Measurements from ENCODE around the gene LCE1D.

The LCE1D gene, protein sequence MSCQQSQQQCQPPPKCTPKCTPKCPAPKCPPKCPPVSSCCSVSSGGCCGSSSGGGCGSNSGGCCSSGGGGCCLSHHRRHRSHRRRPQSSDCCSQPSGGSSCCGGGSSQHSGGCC

DNA sequence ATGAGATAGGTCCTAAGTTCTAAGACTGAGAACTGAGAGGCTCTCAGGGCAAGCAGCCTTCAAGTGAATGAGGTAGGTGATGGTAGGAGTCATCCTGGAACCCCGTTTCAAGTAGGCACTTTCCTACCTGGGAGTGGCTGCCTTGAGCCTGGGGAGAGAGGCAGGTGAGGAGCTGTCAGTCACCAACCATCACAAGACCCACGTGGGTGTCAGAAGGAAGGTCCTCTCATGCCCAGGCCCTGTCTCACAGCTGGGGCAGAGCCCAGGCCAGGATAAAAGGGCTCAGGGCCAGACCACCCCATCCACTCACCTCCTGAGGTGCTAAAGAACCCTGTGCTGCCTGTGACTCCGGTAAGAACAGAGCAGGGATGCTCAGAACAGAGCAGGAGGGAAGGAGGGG, at the start of gene LCE1D:
Gene LCE1D (plus strand): TSS at position 301 of the 400 bp plus-strand sequence. CDS start 1,074 bp downstream, outside the sequence.
- no peak for DNase-seq

DNA sequence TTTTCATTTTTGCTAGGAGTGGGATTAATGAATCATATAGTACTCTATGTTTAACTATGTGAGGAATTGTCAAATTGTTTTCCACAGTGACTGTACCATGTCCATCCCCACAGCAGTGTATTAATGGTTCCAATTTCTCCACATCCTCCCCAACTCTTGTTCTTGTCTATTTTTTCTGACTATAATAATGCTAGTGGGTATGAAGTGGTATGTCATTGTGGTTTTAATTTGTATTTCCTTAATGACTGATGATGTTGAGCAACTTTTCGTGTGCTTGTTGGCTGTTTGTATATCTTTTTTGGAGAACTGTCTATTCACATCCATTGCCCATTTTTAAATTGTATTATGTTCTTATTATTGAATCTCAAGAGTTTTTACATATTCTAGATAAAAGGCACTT, 48.7 kb upstream of the LCE1D start:
- no peak for DNase-seq

DNA sequence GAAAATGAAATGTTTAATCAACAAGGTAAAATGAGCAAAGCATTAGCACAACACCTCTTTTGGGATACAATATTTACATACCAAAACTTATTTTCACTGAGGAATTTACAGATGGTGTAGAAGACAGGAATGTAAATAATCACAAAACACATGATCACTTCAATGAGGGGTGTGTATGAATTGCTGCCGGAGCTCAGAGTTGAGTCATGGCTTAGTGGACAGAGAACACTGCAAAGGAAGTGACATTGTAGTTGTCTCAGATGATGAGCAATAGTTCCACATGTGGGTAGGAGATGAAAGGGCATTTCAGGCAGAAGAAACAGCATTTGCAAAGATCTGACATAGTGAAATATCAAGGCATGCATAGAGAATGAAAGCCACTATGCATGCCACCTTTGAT, 44.3 kb upstream of the LCE1D start:
- DNase-seq, result no peak

DNA sequence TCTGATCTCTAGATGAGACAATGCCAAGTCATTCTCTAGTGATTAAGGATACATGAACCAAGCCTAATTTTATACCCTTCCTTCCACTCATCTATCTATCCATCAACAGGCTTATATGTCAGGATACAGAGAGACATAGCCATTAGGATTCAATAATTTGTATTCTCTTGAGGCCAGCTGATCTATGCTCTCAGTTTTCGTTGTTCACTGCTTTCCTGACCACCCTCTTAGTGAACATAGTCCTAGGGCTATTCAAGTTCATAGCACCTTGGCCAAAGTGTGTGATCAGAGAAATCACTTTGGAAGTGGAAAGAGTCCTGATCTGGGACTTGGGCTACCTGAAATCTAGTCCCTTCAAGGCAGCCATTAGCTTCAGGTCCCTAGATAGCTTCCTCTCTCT, 42.9 kb upstream of the LCE1D start:
- DNase-seq, result no peak

DNA sequence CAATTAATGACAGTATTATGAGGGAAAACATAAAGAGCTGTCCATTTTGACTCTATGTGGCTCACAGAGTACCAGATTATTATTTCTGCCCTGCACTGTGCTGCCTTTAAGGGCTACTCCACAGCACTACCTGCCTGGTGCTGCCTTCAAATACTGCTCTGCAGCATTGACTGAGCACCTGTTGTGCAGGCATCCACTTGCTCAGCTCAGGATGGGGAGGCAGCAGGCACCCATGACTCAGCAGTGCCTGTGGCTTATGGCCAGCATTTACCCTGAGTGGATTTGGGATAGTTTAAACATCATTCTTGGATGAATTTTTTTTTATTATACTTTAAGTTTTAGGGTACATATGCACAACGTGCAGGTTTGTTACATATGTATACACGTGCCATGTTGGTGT, 39.6 kb upstream of the LCE1D start:
- no peak for DNase-seq

DNA sequence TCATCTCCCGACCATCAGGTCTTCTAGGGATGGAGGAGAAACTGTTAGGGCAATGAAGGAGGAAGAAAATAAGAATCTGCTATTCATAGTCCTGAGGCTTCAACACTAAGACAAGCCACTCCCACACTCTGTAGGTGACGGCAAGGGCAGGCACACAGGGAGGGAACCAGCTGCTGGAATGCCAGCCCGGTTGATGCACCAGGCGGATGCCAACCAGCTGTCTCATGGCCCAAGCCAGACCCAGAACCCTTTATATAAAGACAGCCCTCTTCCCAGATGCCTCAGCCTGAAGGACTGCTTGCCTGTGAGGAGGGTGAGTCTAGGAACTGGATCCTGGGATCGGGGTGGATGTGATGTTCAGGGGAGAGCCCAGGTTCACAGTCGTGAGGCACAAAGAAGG, 38.8 kb upstream of the LCE1D start, which contains the start of gene KPRP:
Gene KPRP (plus strand): TSS at position 279 of the 400 bp plus-strand sequence. CDS start 1,564 bp downstream, outside the sequence.
- no peak for DNase-seq

DNA sequence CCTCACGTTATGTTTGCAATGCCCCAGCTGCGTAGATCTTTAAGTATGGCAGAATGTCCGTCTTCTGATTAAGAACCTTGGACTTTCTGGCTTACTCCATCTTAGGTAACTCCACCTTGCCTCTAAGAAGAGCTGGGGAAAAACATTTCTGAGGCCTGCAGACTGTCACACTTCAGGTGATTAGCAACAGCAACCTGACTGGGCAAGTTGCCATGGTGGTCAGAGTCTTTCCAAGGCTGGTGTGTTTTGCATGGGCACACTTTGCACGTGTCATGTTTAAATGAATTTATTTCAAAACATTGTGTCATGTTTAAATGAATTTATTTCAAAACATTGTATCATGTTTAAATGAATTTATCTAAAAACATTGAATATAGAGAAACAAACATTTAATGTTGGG, 37.9 kb upstream of the LCE1D start:
- DNase-seq, result no peak

DNA sequence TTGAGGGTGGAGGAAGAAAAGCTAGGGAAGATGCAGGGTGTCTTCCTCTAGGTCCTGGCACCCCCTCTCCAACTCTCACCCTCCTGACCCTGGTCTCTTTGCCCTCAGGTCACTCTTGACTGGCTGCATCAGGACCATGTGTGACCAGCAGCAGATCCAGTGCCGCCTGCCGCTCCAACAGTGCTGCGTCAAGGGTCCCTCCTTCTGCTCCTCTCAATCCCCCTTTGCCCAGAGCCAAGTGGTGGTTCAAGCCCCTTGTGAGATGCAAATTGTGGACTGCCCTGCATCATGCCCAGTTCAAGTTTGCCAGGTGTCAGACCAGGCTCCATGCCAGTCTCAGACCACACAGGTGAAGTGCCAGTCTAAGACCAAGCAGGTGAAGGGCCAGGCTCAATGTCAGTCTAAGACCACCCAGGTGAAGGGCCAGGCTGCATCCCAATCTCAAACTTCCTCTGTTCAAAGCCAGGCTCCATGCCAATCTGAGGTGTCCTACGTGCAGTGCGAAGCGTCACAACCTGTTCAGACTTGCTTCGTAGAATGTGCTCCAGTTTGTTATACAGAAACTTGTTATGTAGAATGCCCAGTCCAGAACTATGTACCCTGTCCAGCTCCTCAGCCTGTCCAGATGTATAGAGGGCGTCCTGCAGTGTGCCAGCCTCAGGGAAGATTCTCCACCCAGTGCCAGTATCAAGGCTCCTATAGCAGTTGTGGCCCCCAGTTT, 36.9 kb upstream of the LCE1D start:
- DNase-seq, result no peak

DNA sequence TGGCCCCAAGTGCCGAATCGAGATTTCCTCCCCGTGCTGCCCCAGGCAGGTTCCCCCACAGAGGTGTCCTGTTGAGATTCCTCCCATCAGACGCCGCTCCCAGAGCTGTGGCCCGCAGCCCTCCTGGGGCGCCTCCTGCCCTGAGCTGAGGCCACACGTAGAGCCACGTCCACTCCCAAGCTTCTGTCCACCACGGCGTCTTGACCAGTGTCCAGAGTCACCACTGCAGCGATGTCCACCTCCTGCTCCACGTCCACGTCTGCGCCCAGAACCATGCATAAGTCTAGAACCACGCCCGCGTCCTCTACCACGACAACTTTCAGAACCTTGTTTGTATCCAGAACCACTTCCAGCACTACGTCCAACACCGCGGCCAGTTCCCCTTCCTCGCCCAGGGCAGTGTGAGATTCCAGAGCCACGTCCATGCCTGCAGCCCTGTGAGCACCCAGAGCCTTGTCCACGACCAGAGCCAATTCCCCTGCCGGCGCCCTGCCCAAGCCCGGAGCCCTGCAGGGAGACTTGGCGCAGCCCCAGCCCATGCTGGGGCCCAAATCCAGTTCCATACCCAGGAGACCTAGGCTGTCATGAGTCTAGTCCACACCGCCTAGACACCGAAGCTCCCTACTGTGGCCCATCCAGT, 35.9 kb upstream of the LCE1D start:
- DNase-seq, result no peak

DNA sequence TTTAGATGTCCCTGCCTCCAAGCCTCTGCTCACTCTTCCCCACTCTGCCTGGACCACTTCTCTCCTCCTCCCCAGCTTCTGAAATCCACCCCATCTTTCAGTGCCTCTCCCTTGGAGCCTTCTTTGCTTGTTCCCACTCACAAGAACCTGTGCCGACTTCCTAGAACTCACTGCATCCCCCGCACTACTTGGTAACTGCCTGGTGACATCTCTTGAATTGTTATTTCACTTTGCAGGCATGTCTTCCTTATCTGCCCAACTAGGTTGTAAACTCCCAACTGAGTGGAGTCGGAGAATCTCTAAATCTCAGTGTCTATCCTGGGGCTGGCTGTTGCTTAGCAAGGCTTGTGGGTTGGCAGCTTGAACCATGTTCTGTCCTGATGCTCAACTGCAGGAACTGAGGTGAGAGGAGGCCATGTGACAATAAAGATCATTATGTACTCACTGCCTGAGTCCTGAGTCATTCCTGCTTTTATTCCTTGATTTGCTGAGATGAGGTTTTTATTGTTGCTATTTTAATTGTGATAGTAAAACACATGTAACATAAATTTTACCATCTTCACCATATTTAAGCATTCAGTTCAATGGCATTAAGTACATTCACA, 34.8 kb upstream of the LCE1D start:
- no peak for DNase-seq

DNA sequence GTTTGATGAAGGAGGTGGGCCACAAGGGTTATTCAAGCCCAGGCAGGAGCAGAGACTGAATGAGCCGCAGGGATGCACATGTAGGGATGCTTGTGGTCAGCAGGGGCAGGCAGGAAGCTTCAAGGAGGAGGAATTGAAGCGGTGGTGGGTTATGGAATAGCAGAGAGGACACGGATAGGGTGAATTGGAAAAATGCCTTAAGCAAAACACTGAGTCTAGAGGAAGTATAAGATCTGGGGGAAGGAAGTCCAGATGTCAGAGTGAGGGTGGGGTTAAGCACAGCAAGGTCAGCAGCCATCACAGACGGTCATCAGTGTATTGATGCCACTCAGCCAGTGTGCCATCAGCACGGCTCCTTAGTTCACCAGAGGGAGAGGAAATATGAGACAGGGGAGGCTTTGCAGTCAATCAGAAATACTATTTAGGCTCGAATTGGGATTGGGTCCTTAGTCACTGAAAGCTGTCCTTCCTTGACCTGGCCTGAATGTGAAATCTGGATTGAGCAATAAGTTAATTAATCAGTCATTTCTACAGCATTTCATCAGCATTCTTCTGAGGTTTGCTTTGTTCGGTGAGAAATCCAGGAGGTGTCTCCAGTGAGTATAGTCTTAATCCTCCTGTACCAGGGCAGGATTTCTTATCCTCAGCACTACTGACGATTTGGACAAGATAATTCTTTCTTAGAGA, 27.5 kb upstream of the LCE1D start:
- no peak for DNase-seq

DNA sequence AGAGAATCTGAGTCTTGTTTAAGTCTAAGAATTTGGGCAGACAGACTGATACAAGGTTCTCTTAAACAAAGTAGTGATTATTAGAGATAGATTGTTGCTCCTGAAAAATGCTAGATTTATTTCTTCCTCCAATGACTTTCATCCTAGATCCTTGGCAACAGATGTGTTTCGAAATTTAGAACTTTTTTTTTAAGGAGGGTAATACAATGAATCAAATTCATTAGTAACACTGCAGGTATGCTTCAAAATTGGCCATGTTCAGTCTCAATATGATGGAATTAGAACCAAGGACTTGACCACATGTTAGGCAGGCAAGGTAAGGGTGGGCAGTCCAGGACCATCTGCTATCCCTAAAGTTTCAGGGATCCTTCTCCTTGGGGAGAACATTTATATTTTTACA, 26.1 kb upstream of the LCE1D start:
- no peak for DNase-seq

DNA sequence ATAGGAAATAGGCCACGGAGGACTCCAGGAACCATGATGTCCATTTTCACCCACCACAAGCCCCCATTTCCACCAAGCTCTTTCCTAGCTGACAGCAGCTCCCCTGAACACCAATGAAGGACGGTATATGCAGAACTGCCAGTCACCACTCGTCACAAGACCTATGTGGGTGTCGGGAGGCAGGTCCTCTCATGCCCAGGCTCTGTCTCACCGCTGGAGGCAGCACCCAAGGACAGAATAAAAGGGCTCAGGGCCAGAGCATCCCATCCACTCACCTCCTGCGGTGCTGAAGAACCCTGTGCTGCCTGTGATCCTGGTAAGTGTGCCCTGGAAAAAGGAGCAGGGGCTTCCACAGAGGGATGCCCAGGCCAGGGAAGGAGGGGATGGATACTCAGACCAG, 21.6 kb upstream of the LCE1D start, which contains the start of gene LCE1F:
Gene LCE1F (plus strand): TSS at position 266 of the 400 bp plus-strand sequence. CDS start 1,232 bp downstream, outside the sequence.
- no peak for DNase-seq

DNA sequence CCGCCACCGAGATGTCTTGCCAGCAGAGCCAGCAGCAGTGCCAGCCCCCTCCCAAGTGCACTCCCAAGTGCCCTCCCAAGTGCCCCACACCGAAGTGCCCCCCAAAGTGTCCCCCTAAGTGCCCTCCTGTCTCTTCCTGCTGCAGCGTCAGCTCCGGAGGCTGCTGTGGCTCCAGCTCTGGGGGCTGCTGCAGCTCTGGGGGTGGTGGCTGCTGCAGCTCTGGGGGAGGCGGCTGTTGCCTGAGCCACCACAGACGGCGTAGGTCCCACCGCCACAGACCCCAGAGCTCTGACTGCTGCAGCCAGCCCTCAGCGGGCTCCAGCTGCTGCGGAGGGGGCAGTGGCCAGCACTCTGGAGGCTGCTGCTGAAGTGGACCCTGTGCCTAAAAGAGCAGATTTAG, 20.2 kb upstream of the LCE1D start:
- DNase-seq, result no peak

DNA sequence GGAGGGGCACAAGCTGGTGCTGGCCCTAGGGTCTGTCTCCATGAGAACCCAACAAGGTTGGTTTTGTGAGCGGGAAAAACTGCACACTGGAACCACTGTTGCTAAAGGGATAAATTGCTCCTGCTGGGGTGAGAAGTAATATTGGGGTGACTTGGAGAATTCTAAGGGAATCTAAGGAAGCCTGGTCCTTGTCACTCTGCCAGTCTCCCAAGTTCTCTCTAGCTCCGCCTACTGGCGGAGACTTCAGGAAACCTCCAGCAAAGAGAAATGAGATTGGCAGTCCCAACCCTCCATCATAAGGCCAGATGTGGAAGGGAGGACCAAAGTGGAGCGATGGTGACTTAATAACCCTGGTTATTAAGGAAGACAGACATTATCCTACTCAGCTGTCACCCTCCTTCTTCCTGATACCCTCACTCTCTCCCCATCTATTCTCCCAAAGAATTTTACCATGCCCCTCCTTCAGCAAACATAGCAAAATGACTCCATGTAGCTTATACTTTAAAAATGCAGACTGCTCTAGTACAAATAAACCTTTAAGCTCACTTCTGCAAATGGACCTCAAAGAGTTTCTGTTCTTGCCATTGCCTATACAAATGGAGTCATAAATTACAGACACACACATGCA, 18.9 kb upstream of the LCE1D start:
- DNase-seq, result no peak

DNA sequence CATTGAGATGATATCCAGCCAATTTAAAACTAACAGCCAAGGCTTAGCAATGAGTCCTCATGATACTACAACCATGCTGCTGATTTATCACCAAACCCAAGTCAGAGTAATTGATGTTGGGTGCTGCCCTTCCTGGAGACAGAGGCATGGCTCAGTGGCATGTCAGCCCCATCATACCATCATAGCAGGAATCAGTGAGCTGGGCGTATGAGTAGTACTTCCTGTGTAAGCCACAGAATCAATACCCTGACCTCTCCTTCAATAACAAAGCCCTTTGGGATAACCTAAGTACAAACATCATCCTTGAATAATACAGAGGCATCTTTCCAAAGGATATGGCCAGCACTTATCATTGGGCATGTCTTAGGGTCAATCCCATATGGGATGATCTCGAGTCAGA, 13.4 kb upstream of the LCE1D start:
- no peak for DNase-seq

DNA sequence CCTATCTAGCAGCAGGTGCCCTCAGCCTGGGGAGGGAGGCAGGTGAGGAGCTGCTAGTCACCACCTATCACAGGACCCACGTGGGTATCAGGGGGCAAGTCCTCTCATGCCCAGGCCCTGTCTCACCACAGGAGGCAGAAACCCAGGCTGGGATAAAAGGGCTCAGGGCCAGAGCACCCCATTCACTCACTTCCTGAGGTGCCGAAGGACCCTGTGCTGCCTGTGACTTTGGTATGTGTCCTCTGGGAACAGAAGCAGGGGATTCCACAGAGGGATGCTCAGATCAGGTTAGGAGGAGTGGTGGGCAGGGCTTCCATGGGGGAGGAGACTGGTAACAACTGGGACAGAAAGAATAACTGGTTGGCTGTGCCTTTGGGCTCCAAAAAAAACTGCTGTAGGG, 10.4 kb upstream of the LCE1D start, which contains the start of gene LCE1E:
Gene LCE1E (plus strand): TSS at position 181 of the 400 bp plus-strand sequence. CDS start 1,043 bp downstream, outside the sequence.
- DNase-seq, result no peak

DNA sequence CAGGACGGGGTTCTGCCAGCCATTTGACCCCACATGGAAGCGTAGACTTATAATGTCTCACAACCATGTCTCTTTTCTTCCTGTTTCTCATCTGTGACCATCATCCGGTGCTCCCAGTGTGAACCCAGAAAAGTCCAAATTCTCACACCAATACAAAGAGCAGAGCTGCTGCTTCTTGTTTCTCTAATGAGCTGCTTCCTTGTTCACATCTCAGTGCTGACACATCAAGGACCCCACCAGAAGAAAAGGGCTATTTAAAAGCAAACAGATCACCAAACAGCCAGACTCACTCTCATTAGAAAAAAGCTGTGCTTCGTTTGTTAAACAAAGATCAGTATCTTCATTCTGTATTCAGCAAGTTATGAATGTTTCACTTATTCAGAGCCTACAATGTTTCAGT, 835 bp upstream of the LCE1D start:
- DNase-seq, result no peak

DNA sequence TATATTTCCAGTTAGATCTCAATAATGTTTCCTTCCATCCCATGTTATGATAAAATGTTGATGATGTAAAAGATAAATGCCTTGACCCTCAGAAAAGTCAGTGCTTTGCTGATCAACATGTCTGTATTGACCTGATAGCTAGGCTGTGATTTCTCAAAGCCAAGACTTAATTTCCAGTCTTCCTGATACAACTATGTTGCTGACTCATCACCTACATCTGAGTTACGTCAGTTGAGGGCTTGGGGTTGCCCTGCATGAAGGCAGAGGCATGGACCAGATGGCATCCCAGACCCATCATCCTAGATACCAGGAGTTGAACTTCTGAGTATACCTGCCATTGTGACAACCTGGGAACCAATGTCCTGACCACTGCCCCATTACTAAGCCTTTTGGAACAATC, 4.8 kb downstream of the LCE1D start:
- no peak for DNase-seq

DNA sequence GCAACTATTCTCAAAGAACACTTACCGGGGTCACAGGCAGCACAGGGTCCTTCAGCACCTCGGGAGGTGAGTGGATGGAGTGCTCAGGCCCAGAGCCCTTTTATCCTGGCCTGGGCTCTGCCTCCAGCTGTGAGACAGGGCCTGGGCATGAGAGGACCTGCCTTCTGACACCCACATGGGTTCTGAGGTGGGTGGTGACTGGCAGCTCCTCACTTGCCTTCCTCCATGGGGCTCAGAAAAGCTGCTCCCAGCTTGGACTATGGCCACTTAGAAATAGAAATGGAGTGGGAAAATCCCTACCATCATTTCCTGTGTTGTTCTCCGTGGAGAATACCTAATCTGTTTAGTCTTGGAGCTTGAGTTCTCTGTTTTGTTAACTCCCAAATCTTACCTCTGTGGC, 10.1 kb downstream of the LCE1D start, which contains the start of gene LCE1C:
Gene LCE1C (minus strand): TSS at position 76 of the 400 bp plus-strand sequence. CDS start 1,173 bp downstream, outside the sequence.
- no peak for DNase-seq

DNA sequence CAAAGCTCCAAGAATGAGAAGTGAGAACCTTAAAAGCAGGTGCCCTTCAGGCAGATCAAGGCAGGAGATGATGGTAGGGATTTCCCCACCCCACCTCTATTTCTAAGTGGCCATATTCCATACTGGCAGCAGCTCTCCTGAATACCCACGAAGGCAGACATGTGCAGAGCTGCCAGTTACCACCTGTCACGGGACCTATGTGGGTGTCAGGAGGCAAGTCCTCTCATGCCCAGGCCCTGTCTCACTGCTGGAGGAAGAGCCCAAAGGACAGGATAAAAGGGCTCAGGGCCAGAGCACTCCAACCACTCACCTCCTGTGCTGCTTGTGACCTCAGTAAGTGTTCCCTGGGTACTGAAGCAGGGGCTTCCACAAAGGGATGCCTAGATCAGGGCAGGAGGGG, 14.5 kb downstream of the LCE1D start:
- DNase-seq, result no peak

DNA sequence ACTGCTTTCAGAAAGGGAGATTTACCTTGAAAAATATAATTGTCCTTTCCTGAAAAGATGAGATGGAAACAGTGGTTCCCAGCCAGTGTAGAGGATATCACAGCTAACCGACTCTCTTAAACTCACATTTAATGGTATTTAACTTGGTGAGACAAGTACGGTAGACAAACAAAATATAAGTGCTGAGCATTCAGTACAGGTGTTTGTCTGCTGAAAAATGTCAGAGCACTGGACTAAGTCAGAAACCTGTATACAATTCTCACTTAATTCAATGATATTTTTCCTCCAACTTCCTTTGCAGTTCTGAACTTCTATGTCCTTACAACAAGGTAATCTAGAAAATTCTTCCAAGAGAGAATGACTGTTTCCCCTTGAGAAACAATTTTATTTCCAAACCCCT, 15.2 kb downstream of the LCE1D start, which contains the start of gene LCE1B:
Gene LCE1B (plus strand): TSS at position 301 of the 400 bp plus-strand sequence. CDS start 476 bp downstream, outside the sequence.
- no peak for DNase-seq

Data from NCI-H1436 treated with DMSO at 0.1 percent for 48 hours (cell line).